Body of pancreas (tissue), 4 donors: ENCODE results near the gene LSMEM2. TPM values are rescaled to one million over a fixed set of nuclear protein-coding genes. Genes with fewer than 3 reads are reported as not detected.

Source experiments
- ATAC-seq: fragments of 150-250 bp; one replicate; pipeline ENCODE4 v1.9.1; 2016
- DNase-seq, 4 donors: peaks; one replicate each; pipeline ENCODE4 v3.0.0-alpha.2; 2019
- H3K27ac ChIP-seq, 4 donors: fragments of 200-600 bp; sonication (generic); 1 replicate in 3 of 4; 2 replicates in 1 of 4; pipeline versions ENCODE4 v1.5.1 to v1.6.1; 2016 to 2019; ENCODE audit warnings: mild to moderate bottlenecking in 1 of 4, mixed read lengths in 1 of 4, moderate library complexity in 1 of 4
- H3K27me3 ChIP-seq, 2 donors: fragments of 200-600 bp; sonication (generic); one replicate each; pipeline ENCODE4 v1.6.0; 2016; ENCODE audit warnings: mild to moderate bottlenecking in 1 of 2
- H3K36me3 ChIP-seq, 2 donors: fragments of 200-600 bp; sonication (generic); replicated peaks in 1 of 2; 2 replicates each; pipeline ENCODE4 v1.5.1; 2016; ENCODE audit warnings: low read depth in 2 of 2; ENCODE audit not compliant: insufficient read depth in 1 of 2
- H3K4me1 ChIP-seq: fragments of 200-600 bp; sonication (generic); one replicate; pipeline ENCODE4 v1.6.0; 2016
- H3K4me3 ChIP-seq, 2 donors: fragments of 200-600 bp; sonication (generic); 1 replicate in 1 of 2; 2 replicates in 1 of 2; pipeline ENCODE4 v1.5.1; 2016 to 2019
- H3K9me3 ChIP-seq, 3 donors: fragments of 200-600 bp; sonication (generic); 1 replicate in 2 of 3; 2 replicates in 1 of 3; pipeline ENCODE4 v1.5.1; 2016
- POLR2A ChIP-seq, 3 donors: fragments of 450-650 bp; IDR thresholded peaks; one replicate each; pipeline ENCODE4 v1.6.1; 2016; ENCODE audit warnings: antibody characterized with exemption in 3 of 3, mild to moderate bottlenecking in 2 of 3
- WGBS, 2 donors: methylation state at CpG; one replicate each; pipeline ENCODE4 v1.1.5; 2017; 5-methylcytosine and 5-hydroxymethylcytosine counted together
- intact Hi-C: fragments of 100-400 bp; cut with DNase I; formaldehyde crosslinking; loops from one replicate; pipeline ENCODE4 v1.15.1; 2023
- total RNA-seq, 2 donors: library from RNA; depleted of rRNA; stranded (reverse); fragments of >200 nt; gene quantifications; one replicate each; pipeline ENCODE4 v1.1.0, GENCODE V29; 2016
- TF ChIP-seq, protein P1 (sequence below), 7 experiments: fragments of 450-650 bp in 4 of 7; fragments of 200-600 bp in 3 of 7; sonication (generic) in 3 of 7; IDR thresholded peaks; one replicate each; pipeline ENCODE4 v1.5.1; 2016 to 2019; ENCODE audit warnings: antibody characterized with exemption in 7 of 7

Gene LSMEM2
- total RNA-seq, 2 donors from 2014 or later, result not detected

DNA sequence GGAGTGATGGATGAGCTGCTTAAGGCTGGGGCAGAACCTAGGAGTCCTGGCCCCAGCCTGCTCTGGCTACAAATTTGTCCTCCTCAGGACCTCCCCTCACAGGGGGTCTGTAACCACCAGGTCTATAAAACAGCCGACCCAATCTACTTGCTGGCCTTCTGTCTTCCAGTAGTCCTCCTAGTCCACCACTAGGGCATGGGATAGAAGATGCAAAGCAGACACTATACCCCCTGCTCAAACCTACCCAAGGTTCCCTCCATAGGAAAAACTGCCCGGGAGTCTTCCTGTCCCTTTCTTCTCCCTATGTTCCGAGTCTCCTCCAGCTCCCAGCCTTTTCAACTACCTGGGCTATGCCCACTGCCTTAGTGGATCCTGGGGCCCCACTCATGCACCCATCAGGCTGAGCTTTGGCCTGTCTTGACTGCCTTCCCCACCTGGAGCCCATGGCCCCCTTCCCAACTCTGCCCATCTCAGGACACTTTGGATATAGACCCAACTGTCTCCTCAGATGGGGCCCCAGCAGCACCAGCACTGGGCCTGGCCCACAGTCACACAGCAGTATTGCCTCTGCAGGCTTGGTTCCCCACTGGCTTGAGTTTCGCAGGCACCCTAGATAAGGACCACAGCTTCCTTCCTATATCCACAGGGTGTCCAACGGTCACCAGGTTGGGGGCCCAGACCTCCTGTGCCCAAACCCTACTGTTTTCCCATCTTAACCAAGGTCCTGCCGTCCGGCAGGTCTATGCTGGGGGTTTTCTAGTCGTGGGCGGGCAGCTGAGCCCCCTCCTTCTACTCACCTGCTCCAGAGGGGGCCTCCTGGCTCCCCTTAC lies 19.2 kb downstream of the LSMEM2 start:
- intact Hi-C loops, result no loop called here
- H3K27me3 ChIP-seq, result no peaks in the 10 kb centered on the region
- TF ChIP-seq, protein P1, sequence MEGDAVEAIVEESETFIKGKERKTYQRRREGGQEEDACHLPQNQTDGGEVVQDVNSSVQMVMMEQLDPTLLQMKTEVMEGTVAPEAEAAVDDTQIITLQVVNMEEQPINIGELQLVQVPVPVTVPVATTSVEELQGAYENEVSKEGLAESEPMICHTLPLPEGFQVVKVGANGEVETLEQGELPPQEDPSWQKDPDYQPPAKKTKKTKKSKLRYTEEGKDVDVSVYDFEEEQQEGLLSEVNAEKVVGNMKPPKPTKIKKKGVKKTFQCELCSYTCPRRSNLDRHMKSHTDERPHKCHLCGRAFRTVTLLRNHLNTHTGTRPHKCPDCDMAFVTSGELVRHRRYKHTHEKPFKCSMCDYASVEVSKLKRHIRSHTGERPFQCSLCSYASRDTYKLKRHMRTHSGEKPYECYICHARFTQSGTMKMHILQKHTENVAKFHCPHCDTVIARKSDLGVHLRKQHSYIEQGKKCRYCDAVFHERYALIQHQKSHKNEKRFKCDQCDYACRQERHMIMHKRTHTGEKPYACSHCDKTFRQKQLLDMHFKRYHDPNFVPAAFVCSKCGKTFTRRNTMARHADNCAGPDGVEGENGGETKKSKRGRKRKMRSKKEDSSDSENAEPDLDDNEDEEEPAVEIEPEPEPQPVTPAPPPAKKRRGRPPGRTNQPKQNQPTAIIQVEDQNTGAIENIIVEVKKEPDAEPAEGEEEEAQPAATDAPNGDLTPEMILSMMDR (IDR thresholded peaks at IDR 0.05), result no peak
- no peak for TF ChIP-seq POLR2A (IDR thresholded peaks at IDR 0.05)
- DNase-seq (peak in 1 of 4 donors; percentile 17), ATAC-seq (no peak)
- peak overlapping the region; percentile 77 to 91 (median 81) for H3K27ac ChIP-seq
- H3K9me3 ChIP-seq, result no peaks in the 10 kb centered on the region
- 42 to 59% methylated on average over 9 of the region's 9 CpGs for WGBS, 2 donors
- H3K4me1 ChIP-seq, result peaks cover 56% of the 10 kb centered on the region
- H3K4me3 ChIP-seq, result no peak overlapping the region
- no peaks in the 10 kb centered on the region for H3K36me3 ChIP-seq

DNA sequence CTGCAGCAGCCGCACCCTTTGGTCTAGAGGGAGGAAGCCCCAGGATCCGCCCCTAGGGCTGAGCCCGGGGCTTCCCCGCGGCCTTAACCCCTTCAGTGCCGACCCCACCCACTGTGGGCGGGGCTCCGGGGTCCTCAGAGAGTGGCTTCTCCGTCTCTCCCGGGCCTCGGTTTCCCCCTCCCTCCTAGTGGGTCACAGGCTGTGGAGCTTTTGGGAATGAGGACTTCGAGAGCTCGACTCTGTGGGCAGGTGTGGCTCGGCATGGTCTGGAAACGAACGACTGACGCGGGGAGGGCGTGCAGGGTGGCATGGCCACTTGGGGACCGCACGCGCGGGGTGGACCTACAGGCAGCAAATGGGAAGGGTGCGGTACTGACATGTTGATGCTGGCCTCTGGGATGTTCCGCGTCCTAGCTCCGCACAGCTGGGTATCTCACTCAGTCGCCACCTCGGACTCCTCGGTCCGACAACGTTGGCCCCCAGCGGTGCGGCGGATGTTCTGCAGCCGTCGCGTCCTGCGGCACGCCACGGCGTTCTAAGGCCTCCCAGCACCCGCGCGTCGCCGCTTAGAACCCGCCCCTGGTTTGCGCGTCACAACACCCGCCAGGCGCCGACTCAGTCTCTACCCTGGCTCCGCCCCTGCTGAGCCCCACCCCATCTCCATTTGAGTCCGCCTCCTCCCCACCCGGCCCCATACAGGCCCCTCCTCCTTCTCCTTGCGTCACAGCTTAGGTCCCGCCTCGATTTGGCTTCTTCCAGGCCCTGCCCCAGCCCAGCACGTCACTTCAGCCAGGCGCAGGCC lies 20.1 kb downstream of the LSMEM2 start, which contains the start of the genes HYAL3 and NAA80:
TSS of gene HYAL3 (minus strand) at position 570 of the 802 bp plus-strand sequence. CDS start 3,803 bp downstream, outside the sequence.
TSS of gene NAA80 (minus strand) at position 570 of the 802 bp plus-strand sequence. CDS start 1,942 bp downstream, outside the sequence.
- Histone ChIP-seq H3K27me3 (no peaks in the 10 kb centered on the region), H3K27ac (peak within 1 kb of the TSS; percentile 77 to 91 (median 85)), H3K36me3 (no peaks in the 10 kb centered on the region), H3K4me3 (peak within 1 kb of the TSS; percentile 11 to 24), H3K9me3 (no peaks in the 10 kb centered on the region), H3K4me1 (peaks cover 58% of the 10 kb centered on the region)
- WGBS, 2 donors, result 0 to 3% methylated on average over 13 to 61 of the region's 61 CpGs
- DNase-seq (peak; percentile 99 to 100 (median 100)), ATAC-seq (peak; percentile 88)
- TF ChIP-seq, protein P1 (IDR thresholded peaks at IDR 0.05), result peak in 6 of 7 experiments; percentile 24 to 71 (median 58)
- peak; percentile 92 to 96 (median 96) for TF ChIP-seq POLR2A (IDR thresholded peaks at IDR 0.05)
- intact Hi-C loops, result no loop called here

DNA sequence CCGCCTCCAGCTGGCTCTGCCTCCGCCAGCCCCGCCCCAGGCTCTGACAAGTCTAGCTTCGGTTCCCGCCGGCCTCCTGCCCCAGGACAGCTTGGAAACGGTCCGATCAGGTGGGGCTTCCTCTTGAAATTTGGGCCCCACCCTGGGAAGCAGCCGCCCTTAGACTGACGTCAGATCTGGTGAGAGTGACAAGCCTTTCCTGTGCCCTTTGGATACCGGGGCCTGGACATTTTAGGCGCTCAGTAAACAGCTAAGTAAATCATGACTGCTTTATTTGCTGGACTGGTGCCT lies 20.7 kb downstream of the LSMEM2 start:
- intact Hi-C loops, result no loop called here
- peak overlapping the region; percentile 65 to 91 (median 85) for H3K27ac ChIP-seq
- DNase-seq (no peak), ATAC-seq (no peak)
- WGBS, 2 donors, result 0% methylated on average over 2 to 12 of the region's 12 CpGs
- H3K4me1 ChIP-seq, result peaks cover 58% of the 10 kb centered on the region
- no peaks in the 10 kb centered on the region for H3K36me3 ChIP-seq
- H3K9me3 ChIP-seq, result no peaks in the 10 kb centered on the region
- no peak overlapping the region for H3K4me3 ChIP-seq
- TF ChIP-seq, protein P1 (IDR thresholded peaks at IDR 0.05), result no peak
- TF ChIP-seq POLR2A (IDR thresholded peaks at IDR 0.05), result no peak
- no peaks in the 10 kb centered on the region for H3K27me3 ChIP-seq

DNA sequence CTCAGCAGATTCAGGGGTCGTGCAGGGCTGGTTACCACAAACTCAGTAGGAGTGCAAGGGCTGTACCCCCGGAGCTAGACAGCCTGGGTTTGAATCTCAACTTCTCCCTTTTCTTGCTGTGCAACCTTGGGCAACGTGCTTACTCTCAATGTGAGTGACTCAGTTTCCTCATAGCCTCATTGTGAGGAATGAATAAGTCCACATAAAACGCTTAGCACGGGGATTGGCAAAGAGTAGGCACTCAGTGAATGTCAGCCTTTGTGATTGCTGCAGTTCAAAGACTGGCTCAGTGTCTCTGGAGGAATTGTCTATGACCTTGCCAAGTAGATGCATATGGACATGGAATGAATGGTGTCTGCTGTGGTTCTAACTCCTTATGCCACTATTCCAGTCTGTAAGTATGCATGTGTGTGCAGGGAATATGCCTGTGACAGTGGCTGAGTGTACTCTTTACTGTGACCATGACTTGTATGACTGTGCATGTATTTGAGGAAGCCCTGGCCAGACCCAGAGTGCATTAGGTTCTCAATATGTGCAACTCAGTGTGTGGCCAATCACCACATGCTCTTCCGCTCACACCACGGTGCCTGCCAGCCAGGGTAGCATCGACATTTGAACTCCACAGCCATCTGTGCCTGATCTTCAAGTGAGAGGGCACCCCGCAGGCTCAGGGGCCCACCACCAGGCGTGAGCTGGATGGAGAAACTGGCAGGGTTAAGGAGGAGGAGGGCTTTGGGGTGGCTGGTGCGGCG lies 21.2 kb downstream of the LSMEM2 start:
- peak overlapping the region; percentile 65 to 91 (median 85) for H3K27ac ChIP-seq
- DNase-seq, result peak in 2 of 4 donors; percentile 38 to 60
- TF ChIP-seq, protein P1 (IDR thresholded peaks at IDR 0.05), result no peak
- TF ChIP-seq POLR2A (IDR thresholded peaks at IDR 0.05), result no peak

More for the DNA sequence above, 21.2 kb downstream of the LSMEM2 start:
- Histone ChIP-seq H3K36me3 (no peaks in the 10 kb centered on the region), H3K4me3 (no peak overlapping the region), H3K27me3 (no peaks in the 10 kb centered on the region), H3K4me1 (peaks cover 58% of the 10 kb centered on the region), H3K9me3 (no peaks in the 10 kb centered on the region)
- intact Hi-C loops, result no loop called here
- WGBS, 2 donors, result 29 to 46% methylated on average over 7 to 12 of the region's 12 CpGs
- no peak for ATAC-seq
